HG03045 (cell line): ENCODE results near the gene ACTN2.

ENCODE experiments used
- ATAC-seq: cut with Tn5 transposase; IDR thresholded peaks from one replicate; pipeline ENCODE4 v1.9.1; 2021; ENCODE audit warnings: mild to moderate bottlenecking, moderate library complexity; ENCODE audit not compliant: unreplicated experiment

Gene ACTN2

DNA sequence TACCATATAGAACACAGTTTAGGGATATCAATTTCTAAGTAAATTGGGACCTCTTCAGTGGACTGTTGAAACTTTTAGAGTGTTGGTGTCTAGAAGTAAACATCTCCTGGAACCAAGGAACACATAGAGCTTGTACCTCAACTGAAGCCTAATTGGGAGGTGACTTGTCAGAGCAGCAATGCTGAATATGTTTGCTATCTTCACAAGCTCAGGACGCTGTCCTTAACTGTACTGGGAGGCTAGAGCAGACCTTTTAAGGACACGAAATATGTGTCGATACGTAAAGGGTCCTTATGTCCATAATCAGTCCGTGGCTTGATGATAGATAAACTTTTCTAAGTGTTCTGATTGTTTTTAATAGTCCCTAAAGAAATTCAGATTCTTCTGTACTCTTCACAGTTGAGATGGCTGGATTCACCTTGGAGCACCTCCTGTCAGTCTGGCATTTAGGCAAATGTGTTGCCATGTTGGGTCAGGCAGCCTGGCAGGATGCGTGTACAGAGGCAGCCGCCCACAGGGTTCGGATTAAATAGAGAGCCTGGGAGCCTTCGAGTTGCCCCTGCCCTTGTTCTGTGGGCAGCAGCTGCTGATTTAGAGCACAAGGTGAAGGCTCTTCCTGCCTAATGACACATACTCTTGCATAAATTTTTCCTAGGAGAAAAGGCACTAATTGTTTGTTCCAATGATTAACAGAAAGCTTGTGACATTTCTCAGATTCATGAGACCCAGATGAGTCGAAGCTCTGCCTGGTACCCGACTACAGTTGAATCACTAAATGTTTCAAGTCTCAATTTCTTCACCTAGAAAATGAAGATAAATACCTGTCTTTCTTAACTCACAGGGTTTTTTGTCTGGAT is 3.6 kb downstream of the ACTN2 start:
- ATAC-seq: no peak

DNA sequence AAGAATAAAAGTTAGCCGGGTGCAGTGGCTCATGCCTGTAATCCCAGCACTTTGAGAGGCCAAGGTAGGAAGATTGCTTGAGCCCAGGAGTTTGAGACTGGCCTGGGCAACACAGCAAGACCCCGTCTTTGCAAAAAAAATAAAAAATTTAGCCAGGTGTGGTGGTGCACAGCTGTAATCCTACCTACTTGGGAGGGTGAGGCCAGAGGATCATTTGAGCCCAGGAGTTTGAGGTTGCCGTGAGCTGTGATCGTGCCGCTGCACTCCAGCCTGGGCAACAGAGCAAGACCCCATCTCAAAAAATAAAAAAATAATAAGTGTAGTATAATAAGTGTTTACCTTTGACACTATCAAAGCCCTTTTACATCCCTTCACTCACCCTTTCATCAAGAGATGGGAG is 5.0 kb downstream of the ACTN2 start:
- no peak for ATAC-seq

DNA sequence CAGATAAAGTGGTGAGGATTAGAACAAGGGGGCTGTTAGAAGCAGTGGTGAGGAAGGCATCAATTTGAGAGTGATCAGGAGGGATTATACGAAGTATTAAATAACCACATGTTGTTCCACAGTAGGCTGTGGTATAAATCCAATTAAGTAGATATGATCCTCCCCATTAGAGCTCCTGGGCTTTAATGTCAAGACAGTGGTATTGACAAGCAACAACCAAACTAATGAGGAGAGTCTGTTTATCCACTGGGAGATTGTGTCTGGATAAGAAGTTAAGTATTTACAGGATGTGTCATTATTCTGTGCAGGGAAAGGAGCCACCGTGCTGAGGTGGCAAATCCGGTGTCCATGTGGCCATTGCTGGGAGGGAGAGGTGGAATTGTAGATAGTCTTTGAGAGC is 5.8 kb downstream of the ACTN2 start:
- no peak for ATAC-seq

DNA sequence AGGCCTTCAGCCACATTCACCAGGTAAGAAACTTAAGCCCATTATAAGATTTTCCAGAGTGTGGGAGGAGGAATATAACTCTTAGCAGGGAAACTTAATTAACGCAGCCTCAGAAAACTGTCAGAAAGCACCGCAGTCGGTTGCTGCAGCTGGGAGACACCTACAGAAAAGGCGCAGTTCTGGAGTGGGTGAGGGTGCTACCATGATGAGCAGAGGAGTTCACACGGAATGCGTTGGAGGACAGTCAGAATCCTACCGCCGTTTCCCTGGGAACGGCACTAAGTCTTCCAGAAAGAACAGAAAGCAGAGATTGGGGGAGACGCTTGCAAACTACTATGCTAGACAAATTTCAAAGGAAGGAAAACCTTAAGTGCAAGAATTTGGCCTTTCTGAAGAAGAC is 6.4 kb downstream of the ACTN2 start:
- ATAC-seq: no peak

DNA sequence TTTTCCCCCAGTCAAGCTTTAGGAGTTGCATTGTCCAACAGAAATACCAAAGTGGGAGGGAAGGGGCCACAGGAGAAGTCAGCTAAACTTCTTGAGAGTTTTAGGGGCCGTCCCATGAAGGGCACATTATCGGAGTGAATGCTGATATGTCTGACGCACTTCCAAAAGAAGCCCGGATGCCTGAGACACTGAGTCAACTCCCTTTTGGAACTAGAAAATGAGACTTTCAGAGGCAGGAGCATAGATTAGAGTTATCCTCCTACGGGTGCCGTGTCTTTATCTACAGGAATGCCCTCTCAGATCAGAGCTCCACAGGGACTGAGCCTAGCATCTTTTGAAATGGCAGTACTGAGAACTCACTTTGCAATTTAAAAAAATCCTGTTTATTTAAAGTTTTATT is 13.1 kb downstream of the ACTN2 start:
- no peak for ATAC-seq

DNA sequence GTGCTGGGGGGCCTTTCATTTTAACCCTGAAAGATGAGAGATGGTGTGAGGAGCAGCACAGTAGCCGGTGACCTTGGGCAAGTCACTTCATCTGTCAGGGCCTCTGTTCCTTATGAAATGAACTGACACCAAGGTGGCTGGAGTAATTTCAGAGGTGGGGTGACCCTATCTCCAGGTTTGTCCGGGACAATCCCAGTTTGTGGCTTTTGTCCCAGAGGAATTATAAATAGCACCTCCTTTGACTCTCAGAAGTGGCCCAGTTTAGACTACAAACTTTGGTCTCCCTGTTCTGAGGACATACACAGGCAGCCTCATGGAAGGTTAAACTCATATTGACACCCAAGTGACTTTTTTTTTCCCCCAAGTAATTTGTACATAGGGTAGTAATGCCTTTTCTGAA is 14.6 kb downstream of the ACTN2 start:
- no peak for ATAC-seq

DNA sequence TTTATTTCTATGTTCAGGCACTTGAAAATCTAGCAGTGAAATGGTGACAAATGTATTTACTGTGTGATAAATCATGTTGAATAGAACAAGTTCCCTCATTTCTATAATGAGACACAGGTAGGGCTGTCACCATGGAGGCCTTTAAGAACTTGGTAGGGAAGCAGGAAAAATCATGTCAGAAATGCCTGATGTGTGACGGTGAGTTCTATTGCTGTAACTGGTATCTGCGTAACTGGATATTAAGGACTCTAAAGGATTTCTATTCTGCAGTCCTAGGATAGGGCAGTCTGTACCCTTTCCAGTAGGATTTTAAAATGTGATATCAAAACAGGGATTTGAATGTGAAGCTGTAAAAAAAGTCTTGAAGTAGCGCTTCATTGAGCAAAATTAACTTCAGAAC is 15.5 kb downstream of the ACTN2 start:
- ATAC-seq: no peak

DNA sequence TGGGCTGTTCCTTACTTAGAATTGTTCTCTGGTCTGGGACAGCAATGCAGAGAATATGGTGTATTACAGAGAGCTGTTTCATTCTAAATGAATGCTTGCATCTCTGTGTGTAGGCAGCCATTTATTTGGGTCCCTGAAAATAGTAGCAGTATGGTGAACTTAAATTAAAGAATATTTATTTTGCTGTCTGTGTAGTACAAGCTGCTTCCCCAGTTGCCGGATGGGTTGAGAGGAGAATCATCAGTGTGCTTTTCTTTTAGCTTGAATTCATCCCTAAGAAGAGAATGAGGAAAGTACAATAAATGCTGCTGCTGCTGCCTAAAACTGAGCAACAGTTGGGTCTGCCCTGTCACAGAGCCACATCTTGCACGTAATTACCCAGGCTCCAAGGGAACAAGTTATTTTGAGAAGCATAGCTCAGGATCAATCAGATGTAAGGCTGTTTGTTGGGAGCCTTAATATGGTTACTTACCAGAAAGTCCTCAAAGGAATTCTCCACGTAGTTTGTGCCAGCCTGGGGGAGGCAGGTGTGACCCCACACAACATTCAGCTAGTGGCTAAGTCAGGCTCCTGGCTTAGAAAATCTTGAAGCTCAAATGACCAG is 16.6 kb downstream of the ACTN2 start:
- ATAC-seq: no peak

DNA sequence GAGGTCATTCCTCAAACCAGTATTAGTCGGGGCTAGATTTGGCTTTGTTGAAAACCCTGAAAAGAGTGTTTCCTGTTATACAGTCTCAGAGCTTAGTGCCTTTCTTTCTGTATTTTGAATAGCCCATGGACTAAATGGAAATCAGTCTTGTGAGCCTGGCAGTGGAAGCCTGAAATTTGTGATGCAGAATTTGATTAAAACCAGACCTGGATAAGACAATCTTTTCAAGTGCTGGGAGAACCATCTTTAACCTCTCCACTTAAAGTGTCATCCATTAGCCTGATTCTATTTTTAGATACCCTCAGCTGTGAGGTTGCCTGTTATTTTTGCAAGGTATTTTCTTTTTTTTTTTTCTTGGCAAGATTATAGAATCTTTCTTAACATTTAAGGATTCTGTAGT is 19.5 kb downstream of the ACTN2 start:
- no peak for ATAC-seq

DNA sequence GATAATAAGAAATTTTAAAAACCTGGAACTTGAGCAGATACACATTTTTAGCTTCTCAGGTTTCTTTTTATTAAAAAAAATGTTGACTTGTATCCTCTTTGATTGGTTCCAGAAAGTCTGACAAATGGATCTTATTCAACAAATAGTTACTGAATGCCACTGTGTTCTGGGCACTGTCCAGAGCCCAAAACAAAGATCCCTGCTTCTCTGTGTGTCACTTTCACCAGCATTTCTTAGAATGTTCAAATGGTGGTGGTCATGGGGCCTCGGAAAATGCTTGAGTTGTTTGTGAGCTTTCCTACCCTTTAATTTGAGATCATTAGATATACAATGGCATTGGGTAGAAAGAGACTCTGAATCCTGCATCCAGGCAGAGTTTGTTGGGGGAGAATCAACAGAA is 19.9 kb downstream of the ACTN2 start:
- ATAC-seq: no peak

DNA sequence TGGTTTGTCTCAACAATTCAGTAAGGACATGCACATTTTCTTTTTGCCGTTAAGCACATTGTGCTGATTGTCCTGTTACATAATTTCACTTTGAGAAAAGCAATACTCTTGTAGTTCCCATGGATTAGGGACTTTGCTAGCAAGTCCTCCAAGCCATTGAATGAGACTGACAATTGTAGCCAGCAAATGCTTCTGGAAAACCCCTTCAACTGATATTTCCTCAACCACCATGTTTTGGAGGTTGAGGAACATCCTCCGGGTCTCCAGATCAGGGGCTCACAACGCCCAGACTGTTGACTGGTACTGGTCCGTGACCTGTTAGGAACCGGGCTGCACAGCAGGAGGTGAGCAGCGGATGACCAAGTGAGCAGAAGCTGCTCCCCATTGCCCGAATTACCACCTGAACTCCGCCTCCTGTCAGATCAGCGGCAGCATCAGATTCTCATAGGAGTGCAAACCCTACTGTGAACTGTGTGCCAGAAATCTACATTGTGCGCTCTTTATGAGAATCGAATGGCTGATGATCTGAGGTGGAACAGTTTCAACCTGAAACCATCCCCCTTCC is 24.1 kb downstream of the ACTN2 start:
- ATAC-seq: no peak

DNA sequence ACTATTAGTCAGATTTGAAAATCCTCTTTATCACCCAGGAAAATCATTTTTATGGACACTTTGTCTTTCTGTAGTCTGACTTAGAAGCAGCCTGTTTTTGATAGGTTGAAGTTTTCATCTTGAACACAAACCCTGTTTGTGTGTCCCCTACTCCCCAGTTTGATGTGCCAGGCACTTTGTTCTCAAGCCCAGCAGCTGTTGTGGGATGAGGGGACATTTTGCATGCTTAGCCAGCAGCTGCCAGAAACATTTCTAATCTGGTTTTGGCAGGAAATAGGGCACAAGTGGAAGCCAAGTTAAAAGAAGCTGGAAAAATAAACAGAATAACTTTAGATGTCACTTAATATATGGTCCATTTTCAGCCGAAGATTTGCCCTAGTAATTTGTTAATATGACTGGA is 29.9 kb downstream of the ACTN2 start:
- no peak for ATAC-seq

DNA sequence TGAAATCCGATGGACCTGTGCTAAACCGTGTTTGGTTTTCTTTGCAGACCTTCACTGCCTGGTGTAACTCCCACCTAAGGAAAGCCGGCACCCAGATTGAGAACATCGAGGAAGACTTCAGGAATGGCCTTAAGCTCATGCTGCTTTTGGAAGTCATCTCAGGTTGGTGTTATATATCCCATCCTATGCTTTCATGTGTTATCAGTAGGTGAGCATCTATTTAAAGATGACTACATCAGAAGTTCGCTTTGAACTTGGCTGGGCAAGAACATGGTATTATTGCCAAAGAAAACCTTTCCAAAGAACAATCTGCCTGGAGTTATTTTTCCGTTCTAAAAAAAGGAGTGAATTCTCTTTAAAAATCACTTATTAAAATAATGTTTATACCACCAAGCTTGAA is 31.5 kb downstream of the ACTN2 start:
- no peak for ATAC-seq

DNA sequence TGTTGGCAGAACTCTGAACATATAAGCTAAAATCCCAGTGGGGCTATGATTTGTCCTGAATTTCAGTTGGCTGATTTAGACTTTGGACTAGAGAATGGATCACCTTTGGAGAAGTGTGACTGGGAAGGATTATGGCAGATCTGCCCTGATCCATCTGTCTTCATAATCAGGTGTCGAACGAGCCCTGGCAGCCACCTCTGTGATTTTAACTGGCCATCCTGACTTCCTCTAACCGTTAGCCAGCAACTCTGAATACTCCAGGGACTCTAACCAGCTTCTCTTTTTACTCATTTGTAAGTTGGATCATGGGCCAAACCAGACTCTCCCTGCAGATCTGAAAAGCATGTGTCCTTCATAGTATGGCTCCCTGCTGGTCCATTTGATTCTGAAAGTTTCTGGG is 32.0 kb downstream of the ACTN2 start:
- ATAC-seq: no peak

DNA sequence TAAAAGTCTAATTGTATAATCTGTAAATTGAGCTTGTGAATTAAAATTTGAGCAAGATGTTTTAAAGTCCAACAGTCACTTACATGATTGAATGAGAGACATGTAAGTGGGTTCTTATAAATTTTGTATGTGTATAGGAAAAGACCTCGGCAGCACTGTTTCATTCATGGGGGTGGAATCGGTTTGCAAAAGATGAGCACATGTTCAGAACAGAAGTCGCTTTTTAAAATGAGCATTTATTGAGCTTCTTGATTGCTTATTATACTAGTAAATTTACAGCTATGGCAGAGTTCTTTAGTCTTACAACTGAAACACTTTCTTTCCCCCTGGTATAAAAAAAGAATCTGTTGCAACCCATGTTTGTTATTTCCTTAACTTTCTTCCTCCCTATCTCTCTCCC is 33.9 kb downstream of the ACTN2 start:
- no peak for ATAC-seq

DNA sequence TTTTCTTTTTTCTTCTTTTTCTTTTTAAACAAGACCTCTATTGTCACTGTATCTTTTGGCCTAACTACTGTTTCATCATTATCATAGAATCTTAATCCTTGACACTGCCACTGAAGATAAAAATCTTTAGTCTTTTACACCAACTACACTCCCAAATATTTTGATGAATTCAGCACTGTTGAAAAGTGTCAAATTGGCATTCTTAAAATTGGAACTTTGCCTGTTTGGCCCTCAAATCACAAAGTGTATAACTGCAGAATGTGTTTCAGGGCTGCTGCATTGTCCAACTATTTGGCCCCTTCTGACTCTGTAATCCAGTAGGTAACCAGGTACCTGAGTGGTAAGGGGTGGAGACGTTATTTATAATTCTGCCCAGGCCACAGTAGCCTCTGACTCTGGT is 34.3 kb downstream of the ACTN2 start:
- ATAC-seq: no peak

DNA sequence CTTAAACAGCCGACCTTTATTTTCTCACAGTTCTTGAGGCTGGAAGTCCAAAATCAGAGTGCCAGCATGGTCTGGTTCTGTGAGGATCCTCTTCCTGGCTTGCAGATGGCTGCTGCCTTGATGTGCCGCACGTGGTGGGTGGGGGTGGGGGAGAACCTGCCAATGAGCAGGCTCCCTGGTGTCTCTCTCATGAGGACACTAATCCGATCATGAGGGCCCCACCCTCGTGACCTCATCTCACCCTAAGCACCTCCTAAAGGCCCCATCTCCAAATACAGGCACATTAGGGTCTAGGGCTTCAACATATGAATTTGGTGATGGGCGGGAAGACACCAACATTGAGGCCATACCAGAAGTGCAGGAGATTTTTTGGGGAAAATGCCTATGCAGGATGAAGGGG is 37.8 kb downstream of the ACTN2 start:
- no peak for ATAC-seq

DNA sequence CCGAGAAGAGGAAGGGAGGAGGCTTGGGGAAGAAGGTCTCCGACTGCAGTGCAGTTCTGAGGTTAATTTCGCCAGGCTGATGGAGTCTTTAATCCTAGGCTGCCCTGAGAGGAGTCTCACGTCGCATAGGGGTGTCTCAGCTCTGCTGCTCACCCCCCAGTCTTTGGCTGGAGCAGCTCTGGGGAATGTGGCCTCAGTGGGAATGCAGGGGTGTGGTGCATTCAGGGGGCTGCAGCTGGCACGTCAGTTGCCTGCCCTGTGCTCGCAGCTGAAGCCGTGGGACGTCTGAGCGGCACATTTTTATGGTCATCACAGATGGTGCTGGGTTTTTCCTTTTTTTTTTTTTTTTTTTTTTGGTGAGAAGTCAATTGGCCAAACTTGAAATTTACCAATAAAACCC is 38.2 kb downstream of the ACTN2 start:
- ATAC-seq: no peak

DNA sequence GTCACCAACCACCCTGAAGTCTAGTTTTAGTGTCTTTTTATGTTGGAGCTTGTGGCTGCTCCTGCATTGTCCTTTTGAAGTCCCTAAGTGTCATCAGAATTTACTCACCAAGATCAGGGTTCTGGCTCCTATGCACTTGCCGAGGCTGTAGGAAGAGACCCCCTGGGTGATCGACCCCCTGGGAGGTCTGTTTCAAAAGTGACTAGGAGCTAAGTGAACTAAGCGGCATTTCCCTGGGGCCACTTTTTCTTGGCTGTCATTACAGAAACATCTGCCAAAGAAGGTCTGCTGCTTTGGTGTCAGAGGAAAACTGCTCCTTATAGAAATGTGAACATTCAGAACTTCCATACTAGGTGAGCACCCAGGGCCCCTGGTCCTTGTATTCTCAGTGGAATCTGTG is 39.4 kb downstream of the ACTN2 start:
- no peak for ATAC-seq

DNA sequence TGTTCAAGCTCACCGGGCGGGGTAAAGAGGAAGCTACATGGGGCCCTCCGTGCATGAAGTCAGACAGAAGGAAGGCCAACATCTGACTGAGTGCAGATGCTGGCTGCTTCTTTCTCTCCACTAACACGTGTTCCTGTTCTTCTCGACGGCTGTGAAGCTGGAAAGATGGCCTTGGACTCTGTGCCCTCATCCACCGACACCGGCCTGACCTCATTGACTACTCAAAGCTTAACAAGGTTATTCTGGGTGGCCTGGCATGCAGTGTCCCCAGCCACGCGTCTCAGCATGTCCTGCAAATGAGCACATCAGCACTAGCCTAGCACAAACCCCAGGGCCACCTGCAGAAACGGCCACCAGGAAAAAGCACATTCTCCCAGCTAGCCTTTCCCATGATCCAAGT is 41.2 kb downstream of the ACTN2 start:
- ATAC-seq: no peak

DNA sequence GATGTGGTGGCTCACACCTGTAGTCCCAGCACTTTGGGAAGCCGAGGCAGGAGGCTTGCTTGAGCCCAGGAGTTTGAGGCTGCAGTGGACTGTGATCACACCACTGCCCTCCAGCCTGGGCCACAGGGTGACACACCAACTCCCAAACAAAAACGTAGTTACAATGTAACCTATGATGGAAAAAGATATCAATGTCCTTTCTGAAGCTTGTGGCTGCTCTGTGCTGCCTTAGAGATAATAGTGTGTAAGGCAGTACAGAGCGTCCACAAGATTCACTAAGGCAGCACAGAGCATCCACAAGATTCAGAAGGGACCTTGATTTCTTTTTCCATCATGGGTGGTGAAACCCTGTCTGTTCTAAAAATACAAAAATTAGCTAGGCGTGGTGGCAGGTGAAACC is 42.5 kb downstream of the ACTN2 start:
- no peak for ATAC-seq

DNA sequence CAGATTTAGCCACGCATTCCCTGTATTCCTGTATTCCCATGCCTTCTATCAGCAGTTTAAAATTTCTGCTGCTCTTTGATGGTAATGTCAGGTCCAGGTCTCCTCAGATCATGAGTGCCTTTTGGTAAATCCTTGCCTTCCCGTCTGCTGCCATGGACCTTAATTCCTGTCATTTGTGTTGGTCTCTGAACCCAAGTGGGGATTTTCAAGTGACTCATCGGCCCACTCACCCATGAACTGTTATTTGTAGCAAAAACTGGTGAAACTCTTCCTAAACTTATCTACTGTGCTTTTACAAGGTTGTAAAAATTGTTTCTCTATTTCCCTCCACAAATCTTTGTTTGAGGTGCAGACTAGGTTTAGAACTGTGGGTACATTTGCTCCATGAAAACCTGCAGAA is 47.4 kb downstream of the ACTN2 start:
- ATAC-seq: no peak
